ENCODE results near the gene PSMG1.

DNA sequence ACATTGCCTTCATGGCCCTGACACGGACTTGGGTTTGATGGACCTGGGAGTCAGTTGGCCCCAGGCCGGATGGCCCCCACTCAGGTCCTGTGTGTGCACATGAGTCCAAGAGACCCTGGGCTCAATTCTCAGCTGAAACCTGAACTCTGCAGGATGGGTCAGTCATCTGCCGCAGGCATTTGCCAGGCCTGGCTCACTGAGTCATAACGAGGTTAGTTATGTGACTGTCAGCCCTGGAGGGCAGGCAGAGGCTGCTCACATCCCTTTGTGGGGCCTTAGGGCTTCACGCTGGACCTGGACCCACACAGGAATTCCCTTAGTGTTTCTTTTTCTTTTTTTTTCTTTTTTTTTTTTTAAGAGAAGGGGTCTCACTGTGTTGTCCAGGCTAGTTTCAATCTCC, 46.5 kb downstream of the PSMG1 start:
- TF ChIP-seq POLR2AphosphoS5 (IDR thresholded peaks at IDR 0.05; ENCODE audit: insufficient read depth, low read depth, low read length) (no peak), EZH2 (IDR thresholded peaks at IDR 0.05; ENCODE audit: borderline replicate concordance, low read depth, low read length, severe bottlenecking) (no peak)
- TF ChIP-seq, protein P1, sequence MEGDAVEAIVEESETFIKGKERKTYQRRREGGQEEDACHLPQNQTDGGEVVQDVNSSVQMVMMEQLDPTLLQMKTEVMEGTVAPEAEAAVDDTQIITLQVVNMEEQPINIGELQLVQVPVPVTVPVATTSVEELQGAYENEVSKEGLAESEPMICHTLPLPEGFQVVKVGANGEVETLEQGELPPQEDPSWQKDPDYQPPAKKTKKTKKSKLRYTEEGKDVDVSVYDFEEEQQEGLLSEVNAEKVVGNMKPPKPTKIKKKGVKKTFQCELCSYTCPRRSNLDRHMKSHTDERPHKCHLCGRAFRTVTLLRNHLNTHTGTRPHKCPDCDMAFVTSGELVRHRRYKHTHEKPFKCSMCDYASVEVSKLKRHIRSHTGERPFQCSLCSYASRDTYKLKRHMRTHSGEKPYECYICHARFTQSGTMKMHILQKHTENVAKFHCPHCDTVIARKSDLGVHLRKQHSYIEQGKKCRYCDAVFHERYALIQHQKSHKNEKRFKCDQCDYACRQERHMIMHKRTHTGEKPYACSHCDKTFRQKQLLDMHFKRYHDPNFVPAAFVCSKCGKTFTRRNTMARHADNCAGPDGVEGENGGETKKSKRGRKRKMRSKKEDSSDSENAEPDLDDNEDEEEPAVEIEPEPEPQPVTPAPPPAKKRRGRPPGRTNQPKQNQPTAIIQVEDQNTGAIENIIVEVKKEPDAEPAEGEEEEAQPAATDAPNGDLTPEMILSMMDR (IDR thresholded peaks at IDR 0.05; ENCODE audit: extremely low read depth in 1 of 2, insufficient read depth in 1 of 2, low read depth in 1 of 2, low read length in 2 of 2) = no peak
